ENCODE data around the gene TPSD1. TPM values are rescaled to one million over a fixed set of nuclear protein-coding genes. Genes with fewer than 3 reads are reported as not detected.
"Not testable (repeated sequence)": the region's sequence is repeated elsewhere in the genome, so short reads cannot be mapped to it uniquely, and the experiment has no call there.

TPSD1 gene
- total and polyA plus RNA-seq, 2 donors (not counting 1 experiment from before 2014, with no cell fraction given) = not detected

DNA sequence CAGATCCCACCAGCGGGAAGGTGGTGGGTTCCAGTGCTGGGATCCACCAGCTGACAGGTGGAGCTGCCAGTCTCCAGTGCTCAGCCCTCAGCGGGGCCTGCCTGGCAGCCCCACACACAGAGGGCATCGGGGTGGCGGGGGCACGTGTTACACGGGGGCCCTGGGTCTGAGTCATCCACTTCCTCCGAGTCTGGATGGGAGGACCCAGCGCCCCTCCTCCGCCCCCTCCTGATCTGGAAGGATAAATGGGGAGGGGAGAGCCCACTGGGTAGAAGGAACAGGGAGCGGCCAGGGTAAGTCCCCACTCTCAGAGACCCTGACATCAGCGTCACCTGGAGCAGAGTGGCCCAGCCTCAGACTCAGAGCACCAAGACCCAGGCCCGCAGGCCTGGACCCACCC, 15.4 kb upstream of the TPSD1 start, which contains the start of gene TPSAB1:
Gene TPSAB1, plus strand, starts transcription at position 270 of the 400 bp plus-strand sequence. CDS start 234 bp downstream, outside the sequence.
- H3K27ac Mint-ChIP-seq; H3K9me3 Mint-ChIP-seq (ENCODE audit: insufficient read depth); H3K4me1 Mint-ChIP-seq; DNase-seq; H3K36me3 ChIP-seq (replicated peaks in 1 of 2; ENCODE audit: control extremely low read depth in 1 of 2, control insufficient read depth in 1 of 2, extremely low read depth in 1 of 2, insufficient read depth in 2 of 2, low read length in 1 of 2); H3K4me1 ChIP-seq (ENCODE audit: control insufficient read depth in 2 of 2, insufficient read depth in 2 of 2, low read length in 2 of 2); H3K27me3 ChIP-seq (replicated peaks in 1 of 4; ENCODE audit: control extremely low read depth in 1 of 4, control insufficient read depth in 3 of 4, insufficient read depth in 4 of 4, low read length in 3 of 4); POLR2A ChIA-PET; CTCF ChIA-PET; H3K9me3 ChIP-seq (ENCODE audit: control extremely low read depth in 1 of 3, control insufficient read depth in 2 of 3, insufficient read depth in 1 of 3, low read length in 2 of 3); H3K27me3 Mint-ChIP-seq; H4K20me1 ChIP-seq (ENCODE audit: control insufficient read depth, insufficient read depth, low read length, poor library complexity, severe bottlenecking); H3K4me3 ChIP-seq (ENCODE audit: control extremely low read depth in 1 of 5, extremely low read depth in 1 of 5, insufficient read depth in 1 of 5, low read depth in 2 of 5, low read length in 4 of 5); ATAC-seq (ENCODE audit: low read depth); intact Hi-C loops (cut with micrococcal nuclease); H3K27ac ChIP-seq (ENCODE audit: low read length in 2 of 2); H3K4me3 Mint-ChIP-seq; H3K9ac ChIP-seq (ENCODE audit: low read length); H2AFZ ChIP-seq (ENCODE audit: insufficient read depth, low read depth, low read length, poor library complexity, severe bottlenecking); H3K4me2 ChIP-seq (replicated peaks; ENCODE audit: low read depth, low read length, poor library complexity, severe bottlenecking); H3K79me2 ChIP-seq (ENCODE audit: control insufficient read depth, insufficient read depth, low read length): not testable (repeated sequence)
- WGBS (ENCODE audit: insufficient coverage) = no CpG with 5 or more reads among the region's 12 CpGs

DNA sequence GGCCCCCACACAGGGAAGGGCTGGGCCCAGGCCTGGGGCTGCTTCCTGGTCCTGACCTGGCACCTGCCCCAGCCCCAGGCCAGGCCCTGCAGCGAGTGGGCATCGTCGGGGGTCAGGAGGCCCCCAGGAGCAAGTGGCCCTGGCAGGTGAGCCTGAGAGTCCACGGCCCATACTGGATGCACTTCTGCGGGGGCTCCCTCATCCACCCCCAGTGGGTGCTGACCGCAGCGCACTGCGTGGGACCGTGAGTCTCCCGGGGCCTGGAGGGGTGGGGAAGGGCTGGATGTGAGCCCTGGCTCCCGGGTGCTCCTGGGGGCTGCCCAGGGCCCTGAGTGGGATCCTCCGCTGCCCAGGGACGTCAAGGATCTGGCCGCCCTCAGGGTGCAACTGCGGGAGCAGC, 14.8 kb upstream of the TPSD1 start:
- CTCF ChIA-PET; H3K9me3 ChIP-seq (ENCODE audit: control extremely low read depth in 1 of 3, control insufficient read depth in 2 of 3, insufficient read depth in 1 of 3, low read length in 2 of 3); intact Hi-C loops (cut with micrococcal nuclease); POLR2A ChIA-PET; DNase-seq; H3K4me1 ChIP-seq (ENCODE audit: control insufficient read depth in 2 of 2, insufficient read depth in 2 of 2, low read length in 2 of 2); H3K4me1 Mint-ChIP-seq; H2AFZ ChIP-seq (ENCODE audit: insufficient read depth, low read depth, low read length, poor library complexity, severe bottlenecking); H3K9ac ChIP-seq (ENCODE audit: low read length); H3K27me3 ChIP-seq (replicated peaks in 1 of 4; ENCODE audit: control extremely low read depth in 1 of 4, control insufficient read depth in 3 of 4, insufficient read depth in 4 of 4, low read length in 3 of 4); H4K20me1 ChIP-seq (ENCODE audit: control insufficient read depth, insufficient read depth, low read length, poor library complexity, severe bottlenecking); ATAC-seq (ENCODE audit: low read depth); H3K27ac Mint-ChIP-seq; H3K4me3 ChIP-seq (ENCODE audit: control extremely low read depth in 1 of 5, extremely low read depth in 1 of 5, insufficient read depth in 1 of 5, low read depth in 2 of 5, low read length in 4 of 5); H3K9me3 Mint-ChIP-seq (ENCODE audit: insufficient read depth); H3K4me3 Mint-ChIP-seq; H3K79me2 ChIP-seq (ENCODE audit: control insufficient read depth, insufficient read depth, low read length); H3K27me3 Mint-ChIP-seq; H3K27ac ChIP-seq (ENCODE audit: low read length in 2 of 2); H3K4me2 ChIP-seq (replicated peaks; ENCODE audit: low read depth, low read length, poor library complexity, severe bottlenecking); H3K36me3 ChIP-seq (replicated peaks in 1 of 2; ENCODE audit: control extremely low read depth in 1 of 2, control insufficient read depth in 1 of 2, extremely low read depth in 1 of 2, insufficient read depth in 2 of 2, low read length in 1 of 2): not testable (repeated sequence)
- WGBS (ENCODE audit: insufficient coverage) = 100% methylated on average over 2 of the region's 15 CpGs

- H3K9ac ChIP-seq (ENCODE audit: low read length); H3K4me1 Mint-ChIP-seq; H3K4me3 Mint-ChIP-seq; H3K9me3 Mint-ChIP-seq (ENCODE audit: insufficient read depth); H3K27me3 ChIP-seq (replicated peaks in 1 of 4; ENCODE audit: control extremely low read depth in 1 of 4, control insufficient read depth in 3 of 4, insufficient read depth in 4 of 4, low read length in 3 of 4); POLR2A ChIA-PET; H3K27ac Mint-ChIP-seq; H4K20me1 ChIP-seq (ENCODE audit: control insufficient read depth, insufficient read depth, low read length, poor library complexity, severe bottlenecking); DNase-seq; H2AFZ ChIP-seq (ENCODE audit: insufficient read depth, low read depth, low read length, poor library complexity, severe bottlenecking); H3K4me1 ChIP-seq (ENCODE audit: control insufficient read depth in 2 of 2, insufficient read depth in 2 of 2, low read length in 2 of 2); H3K4me3 ChIP-seq (ENCODE audit: control extremely low read depth in 1 of 5, extremely low read depth in 1 of 5, insufficient read depth in 1 of 5, low read depth in 2 of 5, low read length in 4 of 5); CTCF ChIA-PET; ATAC-seq (ENCODE audit: low read depth); H3K27me3 Mint-ChIP-seq; H3K4me2 ChIP-seq (replicated peaks; ENCODE audit: low read depth, low read length, poor library complexity, severe bottlenecking); H3K36me3 ChIP-seq (replicated peaks in 1 of 2; ENCODE audit: control extremely low read depth in 1 of 2, control insufficient read depth in 1 of 2, extremely low read depth in 1 of 2, insufficient read depth in 2 of 2, low read length in 1 of 2); H3K79me2 ChIP-seq (ENCODE audit: control insufficient read depth, insufficient read depth, low read length); H3K9me3 ChIP-seq (ENCODE audit: control extremely low read depth in 1 of 3, control insufficient read depth in 2 of 3, insufficient read depth in 1 of 3, low read length in 2 of 3); H3K27ac ChIP-seq (ENCODE audit: low read length in 2 of 2); intact Hi-C loops (cut with micrococcal nuclease): not testable (repeated sequence)
- WGBS (ENCODE audit: insufficient coverage) = 71% methylated on average over 4 of the region's 11 CpGs
These were observed 12.5 kb upstream of the TPSD1 start for GRCh38 chr16:1243363-1243762.

DNA sequence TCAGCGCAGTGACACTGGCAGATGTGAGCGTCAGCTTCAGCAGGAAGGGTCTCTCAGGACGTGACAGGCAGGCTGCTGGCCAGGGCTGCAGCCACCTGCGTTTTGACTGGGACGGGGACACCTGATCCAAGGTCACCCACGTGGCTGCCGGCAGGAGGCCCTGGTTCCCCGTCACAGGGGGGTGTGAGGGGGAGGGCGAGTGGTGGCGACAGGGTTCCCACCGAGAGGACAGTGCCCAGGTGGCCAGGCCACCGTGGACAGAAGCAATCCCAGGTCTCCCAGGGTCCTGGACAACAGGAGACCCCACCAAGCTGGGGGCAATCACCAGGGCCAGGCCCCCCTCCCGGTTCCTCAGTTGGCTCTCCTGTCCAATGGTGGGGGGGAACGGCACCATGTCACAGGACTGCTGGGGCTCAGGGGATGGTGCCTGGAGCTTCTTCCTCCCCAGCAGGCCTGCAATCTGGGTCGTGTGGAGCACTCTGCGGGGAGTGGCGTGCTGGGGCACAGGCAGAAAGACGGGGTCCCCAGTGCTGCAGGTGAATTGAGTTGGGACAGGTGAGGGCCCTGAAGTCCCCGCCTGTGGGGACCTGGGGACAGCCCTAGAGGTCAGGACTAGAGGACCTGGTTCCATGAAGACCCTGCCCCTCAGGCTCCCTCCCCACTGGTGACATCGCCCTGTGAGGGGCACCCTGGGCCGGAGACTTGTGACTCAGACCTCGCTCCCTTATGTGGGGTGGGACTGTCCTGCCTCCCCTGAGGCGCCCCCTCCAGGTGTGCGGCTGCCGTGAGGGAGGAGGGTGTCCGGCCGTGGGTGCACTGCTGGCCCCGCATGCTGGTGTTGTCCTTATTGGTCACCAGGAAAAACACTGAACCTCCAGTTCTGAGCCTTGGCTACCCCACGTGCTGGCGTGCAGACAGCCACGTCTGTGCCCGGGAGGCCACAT, 11.7 kb upstream of the TPSD1 start:
- H3K27me3 ChIP-seq (replicated peaks in 1 of 4; ENCODE audit: control extremely low read depth in 1 of 4, control insufficient read depth in 3 of 4, insufficient read depth in 4 of 4, low read length in 3 of 4); H3K4me3 ChIP-seq (ENCODE audit: control extremely low read depth in 1 of 5, extremely low read depth in 1 of 5, insufficient read depth in 1 of 5, low read depth in 2 of 5, low read length in 4 of 5); H3K9ac ChIP-seq (ENCODE audit: low read length); ATAC-seq (ENCODE audit: low read depth); H3K4me1 ChIP-seq (ENCODE audit: control insufficient read depth in 2 of 2, insufficient read depth in 2 of 2, low read length in 2 of 2); H3K4me2 ChIP-seq (replicated peaks; ENCODE audit: low read depth, low read length, poor library complexity, severe bottlenecking); H3K79me2 ChIP-seq (ENCODE audit: control insufficient read depth, insufficient read depth, low read length); H3K4me3 Mint-ChIP-seq; H2AFZ ChIP-seq (ENCODE audit: insufficient read depth, low read depth, low read length, poor library complexity, severe bottlenecking); intact Hi-C loops (cut with micrococcal nuclease); H3K4me1 Mint-ChIP-seq; DNase-seq; H3K9me3 Mint-ChIP-seq (ENCODE audit: insufficient read depth); H4K20me1 ChIP-seq (ENCODE audit: control insufficient read depth, insufficient read depth, low read length, poor library complexity, severe bottlenecking); H3K36me3 ChIP-seq (replicated peaks in 1 of 2; ENCODE audit: control extremely low read depth in 1 of 2, control insufficient read depth in 1 of 2, extremely low read depth in 1 of 2, insufficient read depth in 2 of 2, low read length in 1 of 2); H3K9me3 ChIP-seq (ENCODE audit: control extremely low read depth in 1 of 3, control insufficient read depth in 2 of 3, insufficient read depth in 1 of 3, low read length in 2 of 3); POLR2A ChIA-PET; H3K27ac Mint-ChIP-seq; H3K27me3 Mint-ChIP-seq; CTCF ChIA-PET; H3K27ac ChIP-seq (ENCODE audit: low read length in 2 of 2): not testable (repeated sequence)
- WGBS (ENCODE audit: insufficient coverage) = 71% methylated on average over 15 of the region's 32 CpGs
